ENCODE measurements around the gene FHL2. TPM values are rescaled to one million over a fixed set of nuclear protein-coding genes. Genes with fewer than 3 reads are reported as not detected.
"Not testable (repeated sequence)": the region's sequence is repeated elsewhere in the genome, so short reads cannot be mapped to it uniquely, and the experiment has no call there.

FHL2 gene
- total RNA-seq, 1 donor from 2014 or later: 18.5 TPM

DNA sequence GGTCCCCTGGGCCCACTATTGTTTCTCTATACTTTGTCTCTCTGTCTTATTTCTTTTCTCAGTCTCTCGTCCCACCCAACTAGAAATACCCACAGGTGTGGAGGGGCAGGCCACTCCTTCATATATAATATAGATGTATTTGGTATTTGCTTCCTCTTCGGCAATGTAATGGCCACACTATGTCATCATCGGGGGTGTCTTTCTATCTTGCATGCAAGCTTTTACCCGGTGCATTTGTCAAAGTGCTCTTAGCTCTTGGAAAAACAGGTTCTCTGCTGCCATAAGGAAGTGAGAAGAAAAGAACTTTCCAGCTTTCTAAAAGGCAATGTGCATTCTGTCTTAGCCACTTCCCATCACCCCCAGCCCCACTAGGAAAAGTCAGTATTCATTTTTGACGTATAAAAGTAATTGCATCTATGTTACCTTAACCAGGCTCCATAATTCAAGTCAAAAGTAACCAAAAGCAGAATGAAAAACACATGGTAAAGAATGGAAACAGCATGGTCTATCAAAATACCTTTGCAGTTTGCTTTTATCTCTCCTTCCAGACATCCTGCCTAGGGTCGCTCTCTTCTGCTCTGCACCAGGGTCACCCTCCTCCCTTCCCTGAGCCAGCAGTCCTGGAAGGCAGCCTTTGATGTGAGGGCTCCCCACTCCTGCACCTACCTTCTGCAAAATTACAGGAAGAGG, 27.2 kb upstream of the FHL2 start:
- DNase-seq (ENCODE audit: low spot score): peak; percentile 9
- Mint-ChIP-seq H3K4me1 (ENCODE audit: unreplicated experiment) (peaks cover 22% of the 10 kb centered on the region), H3K27me3 (ENCODE audit: unreplicated experiment) (peaks cover 3% of the 10 kb centered on the region)

DNA sequence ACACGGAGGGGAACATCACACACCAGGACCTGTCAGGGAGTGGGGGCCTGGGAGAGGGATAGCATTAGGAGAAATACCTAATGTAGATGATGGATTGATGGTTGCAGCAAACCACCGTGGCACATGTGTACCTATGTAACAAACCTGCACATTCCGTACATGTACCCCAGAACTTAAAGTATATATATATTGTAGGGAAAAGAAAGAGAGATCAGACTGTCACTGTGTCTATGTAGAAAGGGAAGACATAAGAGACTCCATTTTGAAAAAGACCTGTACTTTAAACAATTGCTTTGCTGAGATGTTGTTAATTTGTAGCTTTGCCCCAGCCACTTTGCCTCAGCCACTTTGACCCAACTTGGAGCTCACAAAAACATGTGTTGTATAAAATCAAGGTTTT, 26.0 kb upstream of the FHL2 start:
- not testable (repeated sequence) for DNase-seq (ENCODE audit: low spot score); H3K4me3 Mint-ChIP-seq (ENCODE audit: unreplicated experiment)

More for the DNA sequence above, 27.2 kb upstream of the FHL2 start:
- Mint-ChIP-seq H3K4me3 (ENCODE audit: unreplicated experiment) (no peak overlapping the region), H3K9me3 (ENCODE audit: unreplicated experiment) (no peaks in the 10 kb centered on the region), H3K36me3 (ENCODE audit: low read depth, unreplicated experiment) (peaks cover 2% of the 10 kb centered on the region), H3K27ac (ENCODE audit: unreplicated experiment) (peak overlapping the region; percentile 59)
- TF ChIP-seq, protein P1, sequence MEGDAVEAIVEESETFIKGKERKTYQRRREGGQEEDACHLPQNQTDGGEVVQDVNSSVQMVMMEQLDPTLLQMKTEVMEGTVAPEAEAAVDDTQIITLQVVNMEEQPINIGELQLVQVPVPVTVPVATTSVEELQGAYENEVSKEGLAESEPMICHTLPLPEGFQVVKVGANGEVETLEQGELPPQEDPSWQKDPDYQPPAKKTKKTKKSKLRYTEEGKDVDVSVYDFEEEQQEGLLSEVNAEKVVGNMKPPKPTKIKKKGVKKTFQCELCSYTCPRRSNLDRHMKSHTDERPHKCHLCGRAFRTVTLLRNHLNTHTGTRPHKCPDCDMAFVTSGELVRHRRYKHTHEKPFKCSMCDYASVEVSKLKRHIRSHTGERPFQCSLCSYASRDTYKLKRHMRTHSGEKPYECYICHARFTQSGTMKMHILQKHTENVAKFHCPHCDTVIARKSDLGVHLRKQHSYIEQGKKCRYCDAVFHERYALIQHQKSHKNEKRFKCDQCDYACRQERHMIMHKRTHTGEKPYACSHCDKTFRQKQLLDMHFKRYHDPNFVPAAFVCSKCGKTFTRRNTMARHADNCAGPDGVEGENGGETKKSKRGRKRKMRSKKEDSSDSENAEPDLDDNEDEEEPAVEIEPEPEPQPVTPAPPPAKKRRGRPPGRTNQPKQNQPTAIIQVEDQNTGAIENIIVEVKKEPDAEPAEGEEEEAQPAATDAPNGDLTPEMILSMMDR (IDR thresholded peaks at IDR 0.05; ENCODE audit: unreplicated experiment): no peak

DNA sequence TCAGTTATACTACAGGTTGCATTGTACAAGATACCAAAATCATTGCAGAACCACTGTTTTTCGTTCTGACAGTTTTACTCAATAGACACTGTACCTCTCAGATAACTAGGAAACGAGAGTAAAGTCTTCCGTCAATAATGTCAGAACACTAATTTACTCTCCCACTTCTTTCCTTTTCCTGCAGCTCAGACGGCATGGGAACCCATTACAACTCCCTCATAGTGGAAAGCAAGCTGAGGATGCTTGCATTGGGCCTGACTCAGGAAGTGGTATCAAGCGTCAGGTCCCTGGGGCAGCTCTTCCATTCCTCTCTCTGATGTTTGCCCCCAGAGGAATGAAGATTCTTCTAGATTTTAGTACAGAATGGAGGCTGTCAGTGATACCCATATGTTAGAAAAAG, 23.9 kb upstream of the FHL2 start:
- H3K4me3 Mint-ChIP-seq (ENCODE audit: unreplicated experiment): no peak overlapping the region
- H3K27ac Mint-ChIP-seq (ENCODE audit: unreplicated experiment): no peak overlapping the region
- TF ChIP-seq, protein P1 (IDR thresholded peaks at IDR 0.05; ENCODE audit: unreplicated experiment): no peak
- H3K9me3 Mint-ChIP-seq (ENCODE audit: unreplicated experiment): no peaks in the 10 kb centered on the region
- DNase-seq (ENCODE audit: low spot score): no peak
- peaks cover 22% of the 10 kb centered on the region for H3K4me1 Mint-ChIP-seq (ENCODE audit: unreplicated experiment)
- peaks cover 2% of the 10 kb centered on the region for H3K36me3 Mint-ChIP-seq (ENCODE audit: low read depth, unreplicated experiment)
- H3K27me3 Mint-ChIP-seq (ENCODE audit: unreplicated experiment): peaks cover 3% of the 10 kb centered on the region

More for the DNA sequence above, 26.0 kb upstream of the FHL2 start:
- H3K27me3 Mint-ChIP-seq (ENCODE audit: unreplicated experiment); H3K36me3 Mint-ChIP-seq (ENCODE audit: low read depth, unreplicated experiment); H3K9me3 Mint-ChIP-seq (ENCODE audit: unreplicated experiment); H3K27ac Mint-ChIP-seq (ENCODE audit: unreplicated experiment): not testable (repeated sequence)
- H3K4me1 Mint-ChIP-seq (ENCODE audit: unreplicated experiment): peaks cover 22% of the 10 kb centered on the region

DNA sequence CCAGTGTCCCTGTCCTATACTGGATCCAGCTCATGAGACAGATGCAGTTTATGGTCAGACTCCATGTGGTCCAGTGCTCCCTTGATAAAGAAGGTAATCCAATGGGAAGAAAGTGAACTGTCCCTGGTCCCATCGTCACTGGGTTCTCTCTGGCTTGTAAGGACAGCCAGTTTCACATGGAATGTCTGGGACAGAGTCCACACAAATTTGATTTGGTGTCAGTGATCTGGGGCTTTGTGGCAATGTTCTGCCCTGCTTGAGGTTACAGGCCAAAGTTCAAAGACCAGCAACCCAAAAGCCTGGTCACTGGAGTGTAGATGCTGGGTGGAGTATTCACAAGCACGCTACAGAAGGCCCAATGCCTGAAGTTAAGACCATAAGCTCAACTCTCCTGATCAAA, 22.2 kb upstream of the FHL2 start:
- DNase-seq (ENCODE audit: low spot score): no peak
- TF ChIP-seq, protein P1 (IDR thresholded peaks at IDR 0.05; ENCODE audit: unreplicated experiment): no peak
- Mint-ChIP-seq H3K27me3 (ENCODE audit: unreplicated experiment) (peaks cover 2% of the 10 kb centered on the region), H3K9me3 (ENCODE audit: unreplicated experiment) (no peaks in the 10 kb centered on the region), H3K4me1 (ENCODE audit: unreplicated experiment) (peaks cover 8% of the 10 kb centered on the region), H3K4me3 (ENCODE audit: unreplicated experiment) (no peak overlapping the region), H3K27ac (ENCODE audit: unreplicated experiment) (no peak overlapping the region), H3K36me3 (ENCODE audit: low read depth, unreplicated experiment) (peaks cover 2% of the 10 kb centered on the region)

DNA sequence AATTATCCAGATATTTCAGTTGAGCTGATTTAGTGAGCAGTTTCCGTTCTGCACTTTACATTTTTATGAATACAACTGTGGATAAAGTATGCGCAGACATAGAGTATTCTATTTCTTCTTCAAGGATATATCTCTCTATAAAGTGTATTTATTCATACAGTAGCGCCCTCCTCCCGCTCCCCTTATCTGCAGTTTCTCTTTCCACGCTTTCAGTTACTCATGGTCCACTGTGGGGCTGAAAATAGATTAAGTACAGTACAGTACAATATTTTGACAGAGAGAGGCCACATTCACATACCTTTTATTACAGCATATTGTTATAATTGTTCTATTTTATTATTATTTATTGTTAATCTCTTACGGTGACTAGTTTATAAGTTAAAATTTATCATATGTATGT, 19.7 kb upstream of the FHL2 start:
- no peak for DNase-seq (ENCODE audit: low spot score)
- H3K4me1 Mint-ChIP-seq (ENCODE audit: unreplicated experiment): peaks cover 5% of the 10 kb centered on the region
- no peaks in the 10 kb centered on the region for H3K27me3 Mint-ChIP-seq (ENCODE audit: unreplicated experiment)
- TF ChIP-seq, protein P1 (IDR thresholded peaks at IDR 0.05; ENCODE audit: unreplicated experiment): no peak
- no peaks in the 10 kb centered on the region for H3K9me3 Mint-ChIP-seq (ENCODE audit: unreplicated experiment)
- H3K4me3 Mint-ChIP-seq (ENCODE audit: unreplicated experiment): no peak overlapping the region
- no peak overlapping the region for H3K27ac Mint-ChIP-seq (ENCODE audit: unreplicated experiment)
- peaks cover 2% of the 10 kb centered on the region for H3K36me3 Mint-ChIP-seq (ENCODE audit: low read depth, unreplicated experiment)
